GM19025 (cell line): Measurements from ENCODE around the gene CEP41.

Experiments used
- ATAC-seq: cut with Tn5 transposase; IDR thresholded peaks from one replicate; pipeline ENCODE4 v1.9.1; 2021; ENCODE audit warnings: mild to moderate bottlenecking, low read depth, moderate library complexity; ENCODE audit not compliant: unreplicated experiment

CEP41 gene

GRCh38 chr7:130421684-130422083, 19.1 kb downstream of the CEP41 start:
- no peak for ATAC-seq

GRCh38 chr7:130420943-130421578, 19.8 kb downstream of the CEP41 start:
- ATAC-seq, result no peak

- no peak for ATAC-seq
These were observed 21.2 kb downstream of the CEP41 start for GRCh38 chr7:130419658-130420057.

- ATAC-seq, result no peak
These were observed 22.5 kb downstream of the CEP41 start for GRCh38 chr7:130418306-130418705.

- no peak for ATAC-seq
These were observed 23.6 kb downstream of the CEP41 start for GRCh38 chr7:130417213-130417612.

GRCh38 chr7:130415006-130415405, 25.8 kb downstream of the CEP41 start:
- ATAC-seq, result no peak

- no peak for ATAC-seq
These were observed 27.6 kb downstream of the CEP41 start for GRCh38 chr7:130413201-130413600.

- no peak for ATAC-seq
These were observed 29.8 kb downstream of the CEP41 start for GRCh38 chr7:130410868-130411541.

GRCh38 chr7:130409712-130410072, 31.1 kb downstream of the CEP41 start:
- no peak for ATAC-seq

GRCh38 chr7:130409067-130409711, 31.6 kb downstream of the CEP41 start:
- no peak for ATAC-seq

- no peak for ATAC-seq
These were observed 35.8 kb downstream of the CEP41 start for GRCh38 chr7:130405003-130405402.

- ATAC-seq, result no peak
These were observed 39.2 kb downstream of the CEP41 start for GRCh38 chr7:130401578-130401977.

- no peak for ATAC-seq
These were observed 39.7 kb downstream of the CEP41 start for GRCh38 chr7:130401101-130401500.

- ATAC-seq, result no peak
These were observed 40.7 kb downstream of the CEP41 start for GRCh38 chr7:130400120-130400572.

- ATAC-seq, result no peak
These were observed 42.2 kb downstream of the CEP41 start for GRCh38 chr7:130398526-130399090.

- ATAC-seq, result no peak
These were observed 43.1 kb downstream of the CEP41 start for GRCh38 chr7:130397758-130398073.

GRCh38 chr7:130397051-130397757, 43.6 kb downstream of the CEP41 start:
- ATAC-seq, result no peak

- ATAC-seq, result no peak
These were observed 44.7 kb downstream of the CEP41 start for GRCh38 chr7:130396109-130396508.

- ATAC-seq, result no peak
These were observed 45.4 kb downstream of the CEP41 start for GRCh38 chr7:130395421-130395820.

GRCh38 chr7:130394421-130395195, 46.2 kb downstream of the CEP41 start:
- ATAC-seq, result no peak
